Adrenal gland (tissue), 12 donors: ENCODE results near the gene SNED1. TPM values are rescaled to one million over a fixed set of nuclear protein-coding genes. Genes with fewer than 3 reads are reported as not detected.

Source experiments
- DNase-seq, 7 donors: peaks; one replicate each; pipeline ENCODE4 v3.0.0-alpha.2; 2019 to 2020
- H3K27ac ChIP-seq, 5 donors: fragments of 200-600 bp; sonication (generic) in 4 of 5; 1 replicate in 3 of 5; 2 replicates in 2 of 5; pipeline versions ENCODE4 v1.5.1 to v1.8.0; 2016 to 2020; ENCODE audit warnings: mild to moderate bottlenecking in 1 of 5
- H3K27me3 ChIP-seq: fragments of 200-600 bp; 2 replicates; pipeline ENCODE4 v1.8.0; 2021
- H3K36me3 ChIP-seq, 2 donors: fragments of 200-600 bp; replicated peaks in 1 of 2; 1 replicate in 1 of 2; 2 replicates in 1 of 2; pipeline versions ENCODE4 v1.5.1 to v1.8.0; 2018 to 2022
- H3K4me1 ChIP-seq, 2 donors: fragments of 200-600 bp; replicated peaks in 1 of 2; 1 replicate in 1 of 2; 2 replicates in 1 of 2; pipeline versions ENCODE4 v1.5.1 to v1.8.0; 2018 to 2021
- H3K4me3 ChIP-seq, 4 donors: fragments of 200-600 bp; sonication (generic) in 3 of 4; one replicate each; pipeline ENCODE4 v1.5.1; 2016 to 2018
- H3K9me3 ChIP-seq, 3 donors: fragments of 200-600 bp; sonication (generic) in 1 of 3; replicated peaks in 1 of 3; 1 replicate in 2 of 3; 2 replicates in 1 of 3; pipeline versions ENCODE4 v1.5.1 to v1.8.0; 2016 to 2021
- POLR2A ChIP-seq, 2 donors: fragments of 450-650 bp; IDR thresholded peaks; one replicate each; pipeline ENCODE4 v1.6.1; 2017; ENCODE audit warnings: antibody characterized with exemption in 2 of 2, mild to moderate bottlenecking in 2 of 2, moderate library complexity in 1 of 2
- WGBS, 4 donors: extraction: QIAGEN DNeasy Blood & Tissue Kit in 2 of 4; methylation state at CpG; one replicate each; pipeline versions ENCODE4 v1.1.5 to v1.1.7; 2013 to 2017; 5-methylcytosine and 5-hydroxymethylcytosine counted together
- intact Hi-C, 2 donors: fragments of 100-400 bp; cut with DNase I; formaldehyde crosslinking; loops; one replicate each; pipeline versions ENCODE4 v1.14.1 to v1.15.0; 2022 to 2023
- polyA plus RNA-seq, 3 donors: library from polyadenylated mRNA; stranded (reverse); fragments of 200-250 nt in 2 of 3; fragments of 350-450 nt in 1 of 3; fragmentation: Illumina TruSeq in 1 of 3; extraction: RNeasy Lipid Tissue Mini Kit (QIAGEN cat#74804) in 1 of 3; gene quantifications; one replicate each; pipeline ENCODE4 v1.2.3, GENCODE V29; 2013 to 2014
- total RNA-seq, 9 donors: library from RNA; depleted of rRNA in 4 of 9; stranded (reverse); fragments of >200 nt in 4 of 9; fragments of 120-200 nt in 1 of 9; fragmentation: NEBNext Ultra II Directional in 1 of 9; extraction: Animal tissue kit (Norgen Biotek cat#: 25700) in 1 of 9; gene quantifications; one replicate each; pipeline versions ENCODE4 v1.1.0 to v1.2.4, GENCODE V29; 2013 to 2023
- TF ChIP-seq, protein P1 (sequence below), 6 experiments: fragments of 450-650 bp in 4 of 6; fragments of 200-600 bp in 2 of 6; sonication (generic) in 1 of 6; IDR thresholded peaks; 1 replicate in 5 of 6; 2 replicates in 1 of 6; pipeline versions ENCODE4 v1.5.1 to v1.8.0; 2016 to 2021; ENCODE audit warnings: antibody characterized with exemption in 6 of 6, mild to moderate bottlenecking in 2 of 6, moderate library complexity in 1 of 6
- donor health status: healthy with polysubstance abuse.
- donor health status: Bipolar disorder and iron deficiency.
- donor health status: DM: yes; HTN: yes; CAD: no.
- donor health status: DM: no; HTN: no; CAD: no.
- donor health status: DM: no; HTN: no; CAD: no.
- donor health status: DM: yes; HTN: yes; CAD: no.

The SNED1 gene
- total and polyA plus RNA-seq, 12 donors, result 3.1 to 59.5 (median 22.9) TPM

- Histone ChIP-seq H3K27me3 (no peaks in the 10 kb centered on the region), H3K9me3 (no peaks in the 10 kb centered on the region), H3K27ac (no peak overlapping the region), H3K4me3 (no peak overlapping the region), H3K4me1 (peaks cover 12 to 20% of the 10 kb centered on the region in 2 donors), H3K36me3 (no peaks in the 10 kb centered on the region)
- no peak for TF ChIP-seq POLR2A (IDR thresholded peaks at IDR 0.05)
- TF ChIP-seq, protein P1, sequence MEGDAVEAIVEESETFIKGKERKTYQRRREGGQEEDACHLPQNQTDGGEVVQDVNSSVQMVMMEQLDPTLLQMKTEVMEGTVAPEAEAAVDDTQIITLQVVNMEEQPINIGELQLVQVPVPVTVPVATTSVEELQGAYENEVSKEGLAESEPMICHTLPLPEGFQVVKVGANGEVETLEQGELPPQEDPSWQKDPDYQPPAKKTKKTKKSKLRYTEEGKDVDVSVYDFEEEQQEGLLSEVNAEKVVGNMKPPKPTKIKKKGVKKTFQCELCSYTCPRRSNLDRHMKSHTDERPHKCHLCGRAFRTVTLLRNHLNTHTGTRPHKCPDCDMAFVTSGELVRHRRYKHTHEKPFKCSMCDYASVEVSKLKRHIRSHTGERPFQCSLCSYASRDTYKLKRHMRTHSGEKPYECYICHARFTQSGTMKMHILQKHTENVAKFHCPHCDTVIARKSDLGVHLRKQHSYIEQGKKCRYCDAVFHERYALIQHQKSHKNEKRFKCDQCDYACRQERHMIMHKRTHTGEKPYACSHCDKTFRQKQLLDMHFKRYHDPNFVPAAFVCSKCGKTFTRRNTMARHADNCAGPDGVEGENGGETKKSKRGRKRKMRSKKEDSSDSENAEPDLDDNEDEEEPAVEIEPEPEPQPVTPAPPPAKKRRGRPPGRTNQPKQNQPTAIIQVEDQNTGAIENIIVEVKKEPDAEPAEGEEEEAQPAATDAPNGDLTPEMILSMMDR (IDR thresholded peaks at IDR 0.05), result no peak
- WGBS, 4 donors, result 89 to 94% (median 94%) methylated on average over 5 to 10 of the region's 10 CpGs; no CpG with 5 or more reads in 1 of the 4 donors
- intact Hi-C loops, result no loop called here
- peak in 2 of 7 donors; percentile 13 to 14 for DNase-seq
These were observed 31.9 kb upstream of the SNED1 start for GRCh38 chr2:240966457-240966905.

DNA sequence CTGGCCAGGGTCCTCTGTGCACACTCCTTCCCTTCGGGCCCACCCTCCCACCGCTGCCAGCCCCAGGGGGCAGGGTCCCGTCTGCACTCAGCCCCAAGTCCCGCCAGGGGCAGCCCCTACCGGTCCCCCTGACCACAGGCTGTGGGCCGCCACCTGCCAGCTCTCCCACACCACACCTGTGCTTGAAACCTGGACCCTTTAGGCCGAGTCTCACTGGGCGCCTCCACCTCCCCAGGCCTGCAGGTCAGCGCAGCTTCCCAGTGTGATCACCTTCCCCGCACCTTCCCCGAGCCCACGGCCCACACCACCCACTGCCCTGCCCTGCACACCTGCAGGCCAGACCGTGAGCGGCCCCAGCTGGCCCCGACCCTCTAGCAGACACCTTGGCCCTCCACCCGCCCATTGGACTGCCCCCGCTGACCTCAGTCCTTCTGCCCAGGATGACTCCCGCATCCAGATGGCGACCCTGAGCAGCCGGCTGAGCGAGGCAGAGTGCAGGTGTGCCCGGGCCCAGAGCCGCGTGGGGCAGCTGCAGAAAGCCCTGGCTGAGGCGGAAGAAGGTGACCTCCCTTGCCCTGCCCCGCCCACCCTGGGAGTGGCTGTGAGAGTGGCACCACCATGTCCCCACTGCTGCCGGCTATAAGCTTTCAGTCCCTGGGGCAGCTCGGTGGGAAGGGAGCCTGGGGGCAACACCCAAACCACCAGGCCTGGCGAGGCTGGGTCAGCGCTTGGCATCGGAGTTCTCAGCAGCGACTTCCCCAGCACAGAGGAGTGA, 31.3 kb upstream of the SNED1 start:
- WGBS, 4 donors, result 85 to 97% (median 90%) methylated on average over 13 to 32 of the region's 32 CpGs
- intact Hi-C loops, result no loop called here
- no peak for TF ChIP-seq POLR2A (IDR thresholded peaks at IDR 0.05)
- TF ChIP-seq, protein P1 (IDR thresholded peaks at IDR 0.05), result no peak
- H3K4me3 ChIP-seq, result no peak overlapping the region
- DNase-seq, result peak in 2 of 7 donors; percentile 14 to 19
- no peaks in the 10 kb centered on the region for H3K9me3 ChIP-seq
- H3K4me1 ChIP-seq, result peaks cover 10 to 14% of the 10 kb centered on the region in 2 donors
- H3K27me3 ChIP-seq, result no peaks in the 10 kb centered on the region
- no peak overlapping the region for H3K27ac ChIP-seq
- no peaks in the 10 kb centered on the region for H3K36me3 ChIP-seq

DNA sequence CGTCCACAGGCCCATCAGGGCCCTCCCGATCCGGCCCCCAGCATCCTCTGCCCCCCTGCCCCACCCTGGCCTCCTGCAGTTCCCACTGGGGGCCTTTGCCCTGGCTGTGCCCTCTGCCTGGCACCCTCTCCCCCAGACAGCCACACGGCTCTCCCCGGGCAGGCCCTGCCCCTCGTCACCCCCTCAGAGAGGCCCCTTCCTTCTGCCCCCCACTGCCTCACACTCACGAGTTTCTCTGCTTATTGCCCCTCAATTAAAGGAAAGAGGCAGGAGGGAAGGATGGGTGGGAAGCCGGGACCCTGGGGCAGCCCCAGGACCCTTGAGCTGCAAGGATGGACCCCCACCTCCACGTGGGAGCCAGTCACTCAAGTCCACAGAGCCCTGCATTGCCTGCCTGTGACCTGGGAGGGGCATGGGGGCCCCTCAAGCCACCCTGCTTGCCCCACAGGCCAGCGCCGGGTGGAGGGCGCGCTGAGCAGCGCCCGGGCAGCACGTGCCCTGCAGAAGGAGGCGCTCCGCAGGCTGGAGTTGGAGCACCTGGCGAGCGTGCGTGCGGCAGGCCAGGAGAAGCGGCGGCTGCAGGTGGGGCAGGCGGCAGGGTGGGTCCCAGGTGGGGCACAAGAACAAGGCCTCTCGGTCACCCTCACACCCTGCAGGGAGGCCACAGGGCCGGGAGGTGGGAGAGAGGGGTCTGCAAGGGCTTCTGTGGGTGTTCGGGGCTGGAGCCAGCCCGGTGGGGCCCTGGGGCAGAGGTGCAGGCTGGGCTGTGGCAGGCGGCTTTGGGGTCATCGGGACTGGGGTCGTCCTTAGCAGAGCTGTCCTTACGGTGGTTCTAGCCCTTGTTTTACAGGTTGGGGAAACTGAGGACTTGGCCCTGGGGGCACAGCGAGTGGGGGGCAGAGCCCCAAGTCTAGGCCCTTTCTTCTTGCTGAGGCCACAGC, 30.5 kb upstream of the SNED1 start:
- WGBS, 4 donors, result 93 to 98% (median 94%) methylated on average over 12 to 34 of the region's 34 CpGs
- Histone ChIP-seq H3K4me3 (no peak overlapping the region), H3K27ac (no peak overlapping the region), H3K4me1 (peaks cover 1 to 7% of the 10 kb centered on the region in 2 donors), H3K36me3 (no peaks in the 10 kb centered on the region), H3K9me3 (no peaks in the 10 kb centered on the region), H3K27me3 (no peaks in the 10 kb centered on the region)
- TF ChIP-seq, protein P1 (IDR thresholded peaks at IDR 0.05), result no peak
- TF ChIP-seq POLR2A (IDR thresholded peaks at IDR 0.05), result no peak
- peak in 4 of 7 donors; percentile 11 to 20 (median 12) for DNase-seq
- intact Hi-C loops, result no loop called here
